NCI-H187 treated with DMSO at 0.1 percent for 48 hours (cell line): ENCODE measurements around the gene CUEDC1.

Experiments
- DNase-seq: peaks from one replicate; lab custom pipeline; 2025; lab: John Stamatoyannopoulos, UW

Gene CUEDC1

GRCh38 chr17:57915985-57916757 lies 39.0 kb downstream of the CUEDC1 start:
- DNase-seq, result no peak

GRCh38 chr17:57915544-57915943 lies 39.7 kb downstream of the CUEDC1 start:
- no peak for DNase-seq

GRCh38 chr17:57914273-57915142 lies 40.7 kb downstream of the CUEDC1 start:
- DNase-seq, result no peak

- DNase-seq, result no peak
Observed at GRCh38 chr17:57913575-57914272, 41.5 kb downstream of the CUEDC1 start.

DNA sequence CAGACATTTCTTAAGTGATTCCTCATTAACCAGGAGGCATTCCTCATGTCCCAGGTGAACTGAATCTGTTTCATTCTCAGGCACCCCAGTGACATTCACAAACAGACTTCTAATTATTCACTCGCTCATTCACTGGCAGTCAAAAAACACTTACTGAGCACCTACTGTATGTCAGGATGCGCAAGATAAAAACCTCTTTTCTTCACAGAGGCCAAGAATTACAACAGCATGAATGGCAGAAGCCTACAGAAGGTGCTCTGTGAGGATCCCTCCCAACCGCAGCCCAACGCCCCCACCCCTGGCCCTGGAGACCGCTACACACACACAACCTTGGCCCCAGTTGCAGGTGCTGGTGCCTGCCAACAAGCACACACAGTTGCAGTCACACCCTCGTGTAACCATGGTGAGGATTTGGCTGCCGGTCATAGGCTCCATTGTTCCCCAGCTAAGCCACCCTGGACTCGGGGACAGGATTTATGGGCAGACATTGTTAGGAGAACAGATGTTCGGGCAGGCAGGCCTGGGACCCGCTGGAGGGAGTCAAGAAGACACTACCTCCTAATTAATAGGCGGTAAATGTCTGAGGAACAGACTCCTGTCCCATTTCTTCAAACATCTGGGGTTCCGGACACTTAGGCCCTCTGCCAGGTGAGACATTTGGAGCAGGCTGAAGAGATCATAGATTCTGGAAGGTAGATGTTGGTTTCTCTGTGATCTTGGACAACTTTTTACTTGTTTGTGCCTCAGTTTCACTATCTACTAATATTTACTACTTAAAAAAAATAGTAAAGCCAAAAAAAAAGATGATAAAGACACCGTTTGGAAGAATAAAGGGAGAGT lies 43.2 kb downstream of the CUEDC1 start:
- DNase-seq, result peak; percentile 44

DNA sequence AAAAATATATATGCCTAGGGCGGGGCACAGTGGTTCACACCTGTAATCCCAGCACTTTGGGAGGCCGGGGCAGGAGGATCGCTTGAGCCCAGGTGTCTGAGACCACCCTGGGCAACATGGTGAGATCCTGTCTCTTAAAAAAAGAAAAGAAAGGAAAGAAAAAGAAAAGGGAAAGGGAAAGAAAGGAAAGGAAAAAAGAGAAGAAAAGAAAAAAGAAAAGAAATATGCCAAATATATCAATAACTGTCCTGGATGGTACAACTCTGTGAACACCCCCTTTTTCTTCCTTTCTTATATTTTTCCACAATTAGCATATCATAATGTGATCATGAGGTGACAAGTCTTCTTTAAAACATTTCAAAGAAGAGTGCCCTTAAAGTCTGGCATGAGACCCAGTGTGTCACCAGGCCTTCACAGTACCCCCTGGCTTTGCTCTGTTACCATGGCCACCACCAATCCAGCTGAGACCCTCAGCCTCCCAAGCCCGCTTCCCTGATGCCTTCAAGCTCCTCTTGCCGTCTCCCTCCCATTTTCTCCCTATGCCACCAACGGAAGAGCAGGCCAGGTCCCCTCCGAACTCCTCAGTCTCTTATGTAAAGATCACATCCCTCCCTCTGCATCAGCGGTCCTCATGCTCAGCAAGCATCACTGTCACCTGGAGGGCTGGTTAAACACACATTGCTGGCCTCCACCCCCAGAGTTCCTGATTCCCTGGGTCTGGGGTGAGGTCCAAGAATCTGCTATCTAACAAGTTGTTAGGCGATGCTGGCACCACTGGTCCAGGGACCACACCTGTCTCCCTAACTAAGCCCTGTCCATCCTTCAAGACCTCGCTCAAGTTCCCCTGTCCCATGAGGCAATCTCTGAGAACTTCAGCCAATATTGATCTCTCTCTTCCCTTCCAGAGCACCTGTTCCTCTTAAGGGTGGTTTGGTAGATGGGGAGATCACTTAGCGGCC lies 44.5 kb downstream of the CUEDC1 start:
- no peak for DNase-seq

DNA sequence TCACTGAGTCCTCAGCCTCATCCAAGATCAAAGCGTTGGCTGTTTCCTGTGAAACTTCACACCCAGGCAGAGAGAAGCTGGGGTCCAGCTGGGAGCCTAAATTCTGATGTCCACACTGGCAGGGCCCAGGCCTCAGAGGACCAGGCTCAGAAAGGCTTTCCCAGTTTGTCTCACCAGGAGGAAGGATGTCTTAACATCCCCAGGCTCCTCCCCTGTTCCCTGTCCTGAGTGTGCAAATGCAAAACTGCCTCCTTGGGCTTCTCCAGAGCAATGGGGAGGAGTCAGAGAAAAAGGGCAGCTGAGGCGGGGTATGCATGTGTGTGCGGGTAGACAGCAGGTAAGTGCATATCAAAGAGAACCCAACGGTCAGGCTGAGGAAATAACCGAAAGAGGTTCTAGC lies 45.7 kb downstream of the CUEDC1 start:
- no peak for DNase-seq

DNA sequence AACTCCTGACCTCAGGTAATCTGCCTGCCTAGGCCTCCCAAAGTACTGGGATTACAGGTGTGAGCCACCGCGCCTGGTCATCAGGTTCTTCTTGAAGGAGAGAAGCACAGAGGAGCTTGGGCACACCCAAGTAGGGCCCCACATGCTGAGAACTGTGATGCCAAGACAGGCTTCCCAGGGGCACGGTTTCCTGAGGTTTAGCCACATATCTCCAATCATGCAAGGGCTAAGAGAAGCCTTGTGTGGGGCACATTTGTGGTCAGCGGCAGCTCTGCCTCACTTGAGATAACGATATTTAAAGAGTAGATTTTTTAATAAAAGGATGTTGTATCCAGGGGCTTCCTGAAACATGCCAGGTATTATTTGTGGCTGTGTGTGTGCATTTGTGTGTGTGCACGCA lies 46.9 kb downstream of the CUEDC1 start:
- no peak for DNase-seq

DNA sequence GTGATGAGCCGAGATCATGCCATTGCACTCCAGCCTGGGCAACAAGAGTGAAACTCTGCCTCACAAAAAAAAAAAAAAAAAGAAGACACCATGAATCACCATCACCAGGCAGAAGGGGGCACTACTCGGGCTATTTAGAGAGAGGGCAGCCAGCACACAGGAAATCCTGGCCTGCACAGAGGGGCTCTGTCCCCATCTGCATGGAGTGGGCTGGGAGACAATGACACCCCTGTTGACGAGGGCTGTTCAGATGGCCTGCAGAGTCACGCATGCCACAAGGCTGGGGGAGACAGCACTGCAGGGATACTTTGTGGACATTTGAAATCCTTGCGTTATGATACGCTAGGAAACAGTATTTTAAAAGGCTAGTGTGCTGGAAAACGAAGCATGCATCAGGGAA lies 48.3 kb downstream of the CUEDC1 start:
- no peak for DNase-seq

DNA sequence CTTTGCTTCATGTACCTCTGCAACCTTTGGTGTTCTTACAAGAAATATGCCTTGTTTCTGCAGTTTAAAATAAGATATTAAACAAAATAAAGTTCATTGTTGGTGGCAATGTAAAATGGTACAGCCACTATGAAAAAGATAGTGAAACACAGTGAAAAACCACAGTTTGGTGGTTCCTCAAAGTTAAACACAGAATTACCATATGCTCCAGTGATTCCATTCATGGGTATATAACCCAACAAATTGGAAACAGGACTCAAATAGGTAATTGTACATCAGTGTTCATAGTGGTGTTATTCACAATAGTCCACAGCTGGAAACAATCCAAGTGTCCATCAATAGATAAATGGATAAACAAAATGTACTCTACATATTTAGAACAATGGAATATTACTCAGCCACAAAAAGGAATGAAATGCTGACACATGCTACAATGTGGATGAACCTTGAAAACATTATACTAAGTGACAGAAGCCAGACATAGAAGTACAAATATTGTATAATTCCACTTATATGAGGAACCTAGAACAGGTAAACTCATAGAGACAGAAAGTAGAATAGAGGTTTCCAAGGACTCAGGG lies 49.2 kb downstream of the CUEDC1 start:
- DNase-seq, result no peak

- DNase-seq, result no peak
Observed at GRCh38 chr17:57903961-57904360, 51.3 kb downstream of the CUEDC1 start.

DNA sequence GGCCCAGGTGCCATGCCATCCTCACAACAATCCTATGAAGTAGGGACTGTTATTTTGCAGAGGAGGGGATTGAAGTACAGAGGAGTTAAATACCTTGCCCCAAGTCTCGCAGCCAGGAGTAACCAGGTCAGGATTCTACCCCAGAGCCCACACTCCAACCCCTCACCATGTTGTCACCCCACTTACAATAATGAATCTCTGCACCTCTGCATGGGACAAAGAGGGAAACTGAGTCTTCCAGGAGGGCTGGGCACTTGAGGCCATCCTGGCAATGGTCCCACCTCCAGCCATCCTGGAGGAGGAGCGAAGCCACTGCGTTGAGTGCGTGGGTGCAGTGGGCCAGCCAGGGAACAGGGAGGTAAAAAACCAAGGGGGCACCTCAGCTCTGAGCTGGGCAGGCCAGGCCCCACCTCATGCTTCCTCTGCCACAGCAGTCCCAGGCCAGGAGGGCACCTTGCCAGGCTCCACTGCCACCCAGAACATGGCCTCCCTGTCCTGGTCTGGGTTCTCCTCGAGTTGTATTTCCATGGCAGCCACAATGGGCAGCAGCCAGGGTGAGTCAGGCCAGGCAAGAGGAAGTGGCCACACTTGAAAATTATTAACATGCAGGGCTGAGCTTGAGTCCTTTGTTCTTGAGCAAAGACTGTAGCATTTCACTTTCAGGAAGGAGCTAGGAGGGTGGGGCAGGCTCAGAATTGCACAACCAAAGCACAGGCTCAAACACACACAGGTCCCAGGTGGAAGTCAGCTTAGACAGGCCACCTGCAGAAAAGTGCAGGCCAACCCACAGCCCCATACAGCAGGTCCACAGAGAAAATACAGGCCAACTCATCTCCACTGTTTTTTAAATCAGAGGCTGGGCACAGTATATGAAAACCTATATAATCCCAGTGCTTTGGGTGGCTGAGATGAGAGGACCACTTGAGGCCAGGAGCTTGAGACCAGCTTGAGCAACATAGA lies 52.1 kb downstream of the CUEDC1 start:
- DNase-seq, result peak; percentile 76

GRCh38 chr17:57902117-57902799 lies 53.0 kb downstream of the CUEDC1 start:
- no peak for DNase-seq

- DNase-seq, result peak; percentile 83
Observed at GRCh38 chr17:57900991-57901743, 54.0 kb downstream of the CUEDC1 start.

GRCh38 chr17:57899822-57900221 lies 55.4 kb downstream of the CUEDC1 start:
- no peak for DNase-seq

- DNase-seq, result no peak
Observed at GRCh38 chr17:57899391-57899790, 55.8 kb downstream of the CUEDC1 start.

GRCh38 chr17:57898487-57899311 lies 56.5 kb downstream of the CUEDC1 start:
- no peak for DNase-seq
